ENCODE data around the gene PRRX2. TPM values are rescaled to one million over a fixed set of nuclear protein-coding genes. Genes with fewer than 3 reads are reported as not detected.

Gene PRRX2
- total RNA-seq, 4 donors from 2014 or later, result 2.9 to 10.6 (median 8.1) TPM

DNA sequence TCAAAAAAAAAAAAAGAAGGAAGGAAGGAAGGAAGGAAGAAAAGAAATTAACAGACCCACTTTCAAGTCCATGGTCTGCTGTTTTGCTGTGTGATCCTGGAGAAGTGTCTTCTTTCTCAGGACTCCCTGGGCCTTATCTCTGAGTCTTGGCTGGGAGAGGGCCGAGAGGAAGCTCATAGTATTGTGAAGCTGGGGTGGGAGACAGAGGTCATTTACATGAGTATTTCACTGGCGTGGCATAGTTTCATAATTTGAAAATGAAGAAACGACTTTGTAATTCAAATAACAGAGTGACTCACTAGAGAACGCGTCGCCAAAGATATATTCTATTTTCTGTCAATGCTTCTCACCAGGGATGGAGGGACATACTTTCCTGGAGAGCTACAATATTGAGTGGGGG lies 42.1 kb upstream of the PRRX2 start:
- Histone ChIP-seq H3K9me3 (no peaks in the 10 kb centered on the region), H3K4me1 (peaks cover 22 to 37% of the 10 kb centered on the region in 2 donors), H3K4me3 (replicated peaks in 1 of 3) (no peak overlapping the region), H3K27me3 (no peaks in the 10 kb centered on the region), H3K36me3 (no peaks in the 10 kb centered on the region), H3K27ac (no peak overlapping the region)
- no peak for DNase-seq
- TF ChIP-seq POLR2A (IDR thresholded peaks at IDR 0.05), result no peak
- TF ChIP-seq, protein P1, sequence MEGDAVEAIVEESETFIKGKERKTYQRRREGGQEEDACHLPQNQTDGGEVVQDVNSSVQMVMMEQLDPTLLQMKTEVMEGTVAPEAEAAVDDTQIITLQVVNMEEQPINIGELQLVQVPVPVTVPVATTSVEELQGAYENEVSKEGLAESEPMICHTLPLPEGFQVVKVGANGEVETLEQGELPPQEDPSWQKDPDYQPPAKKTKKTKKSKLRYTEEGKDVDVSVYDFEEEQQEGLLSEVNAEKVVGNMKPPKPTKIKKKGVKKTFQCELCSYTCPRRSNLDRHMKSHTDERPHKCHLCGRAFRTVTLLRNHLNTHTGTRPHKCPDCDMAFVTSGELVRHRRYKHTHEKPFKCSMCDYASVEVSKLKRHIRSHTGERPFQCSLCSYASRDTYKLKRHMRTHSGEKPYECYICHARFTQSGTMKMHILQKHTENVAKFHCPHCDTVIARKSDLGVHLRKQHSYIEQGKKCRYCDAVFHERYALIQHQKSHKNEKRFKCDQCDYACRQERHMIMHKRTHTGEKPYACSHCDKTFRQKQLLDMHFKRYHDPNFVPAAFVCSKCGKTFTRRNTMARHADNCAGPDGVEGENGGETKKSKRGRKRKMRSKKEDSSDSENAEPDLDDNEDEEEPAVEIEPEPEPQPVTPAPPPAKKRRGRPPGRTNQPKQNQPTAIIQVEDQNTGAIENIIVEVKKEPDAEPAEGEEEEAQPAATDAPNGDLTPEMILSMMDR (IDR thresholded peaks at IDR 0.05), result no peak
- 71 to 75% methylated on average over 6 of the region's 6 CpGs for WGBS, 2 donors
- intact Hi-C loops (cut with DNase I), result no loop called here

DNA sequence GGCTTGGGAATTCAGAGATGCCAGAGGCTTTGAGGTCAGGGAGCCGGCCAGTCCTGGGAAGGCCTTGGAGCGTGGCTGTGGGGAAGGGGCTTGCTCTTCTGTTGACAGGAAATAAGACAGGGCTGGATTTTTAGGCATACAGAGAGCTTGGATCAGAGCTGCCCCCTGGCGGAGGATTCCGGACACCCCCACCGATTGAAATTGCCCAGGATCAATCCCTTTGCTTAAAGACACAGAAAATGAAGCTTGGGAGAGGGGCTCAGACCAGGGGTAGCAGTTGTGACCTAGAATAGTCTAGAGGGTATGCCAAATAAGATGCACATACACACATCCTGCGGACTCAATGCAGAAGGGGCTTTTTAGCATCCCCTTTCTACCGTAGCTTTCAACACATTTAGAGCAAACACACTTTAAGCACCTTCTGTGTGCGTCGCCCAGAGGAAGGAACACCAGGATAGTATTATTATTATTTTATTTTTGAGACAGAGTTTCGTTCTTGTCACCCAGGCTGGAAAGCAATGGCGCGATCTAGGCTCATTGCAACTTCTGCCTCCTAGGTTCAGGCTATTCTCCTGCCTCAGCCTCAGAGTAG lies 41.2 kb upstream of the PRRX2 start:
- H3K4me3 ChIP-seq (replicated peaks in 1 of 3), result no peak overlapping the region
- DNase-seq, result peak; percentile 54 to 57
- WGBS, 2 donors, result 41 to 43% methylated on average over 12 of the region's 12 CpGs
- peaks cover 22 to 46% of the 10 kb centered on the region in 2 donors for H3K4me1 ChIP-seq
- TF ChIP-seq, protein P1 (IDR thresholded peaks at IDR 0.05), result peak; percentile 37 to 67 (median 52)
- no peak for TF ChIP-seq POLR2A (IDR thresholded peaks at IDR 0.05)
- H3K27me3 ChIP-seq, result no peaks in the 10 kb centered on the region
- intact Hi-C loops (cut with DNase I), result no loop called here
- H3K27ac ChIP-seq, result no peak overlapping the region
- H3K9me3 ChIP-seq, result no peaks in the 10 kb centered on the region
- no peaks in the 10 kb centered on the region for H3K36me3 ChIP-seq

DNA sequence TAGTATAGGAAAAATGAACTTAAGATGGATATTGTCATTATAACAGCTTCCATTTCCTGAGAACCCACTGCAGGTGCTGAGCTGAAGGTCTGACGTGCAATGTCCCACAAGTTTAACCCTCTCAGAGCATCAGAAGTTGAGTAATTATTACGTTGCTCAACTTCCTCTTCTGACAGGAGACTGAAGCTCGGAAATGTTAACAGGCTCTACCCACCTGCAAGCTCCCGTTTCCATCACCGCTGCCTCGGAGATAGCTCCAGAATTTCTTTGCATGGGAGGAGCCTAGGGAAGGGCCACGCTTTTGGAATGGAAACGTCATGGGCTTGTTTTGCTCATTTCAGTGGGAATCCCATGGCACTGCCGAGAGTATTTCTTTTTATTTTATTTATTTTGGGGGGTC lies 40.5 kb upstream of the PRRX2 start:
- H3K4me3 ChIP-seq (replicated peaks in 1 of 3), result no peak overlapping the region
- H3K27ac ChIP-seq, result no peak overlapping the region
- intact Hi-C loops (cut with DNase I), result no loop called here
- WGBS, 2 donors, result 46 to 53% methylated on average over 9 of the region's 9 CpGs
- no peak for DNase-seq
- peaks cover 22 to 41% of the 10 kb centered on the region in 2 donors for H3K4me1 ChIP-seq
- no peaks in the 10 kb centered on the region for H3K9me3 ChIP-seq
- H3K27me3 ChIP-seq, result no peaks in the 10 kb centered on the region
- no peak for TF ChIP-seq POLR2A (IDR thresholded peaks at IDR 0.05)
- TF ChIP-seq, protein P1 (IDR thresholded peaks at IDR 0.05), result no peak
- H3K36me3 ChIP-seq, result no peaks in the 10 kb centered on the region

DNA sequence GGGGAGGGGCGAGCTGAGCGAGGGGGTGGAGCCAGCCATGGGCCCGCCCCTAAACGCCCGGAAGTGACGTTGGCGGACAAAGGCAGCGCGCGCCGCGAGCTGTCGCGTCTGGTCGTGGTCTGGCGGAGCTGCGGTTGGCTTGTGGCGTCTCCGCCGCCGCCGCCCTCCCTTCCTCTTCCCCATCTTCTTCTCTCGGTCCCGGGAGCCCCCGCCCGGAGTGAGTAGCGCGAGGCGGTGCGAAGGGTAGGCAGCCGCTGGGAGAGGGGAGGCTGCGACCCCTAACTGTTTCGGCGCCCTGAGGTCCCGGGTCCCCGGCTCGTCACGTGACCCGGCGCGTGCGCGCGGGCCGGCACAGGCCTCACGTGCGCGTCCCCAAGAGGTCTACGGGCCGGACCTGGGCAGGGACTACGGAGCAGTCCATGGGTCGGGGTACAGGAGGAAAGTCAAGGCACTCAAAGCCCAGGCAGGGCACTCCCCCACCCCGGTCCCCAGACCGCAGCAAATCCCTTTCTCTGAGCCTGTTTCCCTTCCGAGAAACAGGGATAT lies 39.3 kb upstream of the PRRX2 start, which contains the start of gene NTMT1:
NTMT1 (plus strand) TSS at position 85 of the 546 bp plus-strand sequence. CDS start 6,541 bp downstream, outside the sequence.
- peak; percentile 82 for DNase-seq
- peak; percentile 59 to 95 for TF ChIP-seq POLR2A (IDR thresholded peaks at IDR 0.05)
- TF ChIP-seq, protein P1 (IDR thresholded peaks at IDR 0.05), result peak in 1 of 6 experiments; percentile 23
- whole genome bisulfite sequencing, 2 donors, result 0 to 1% methylated on average over 30 to 42 of the region's 55 CpGs
- intact Hi-C loops (cut with DNase I), result no loop called here
- H3K4me3 ChIP-seq (replicated peaks in 1 of 3), result peak within 1 kb of the TSS; percentile 28 to 72 (median 51)
- no peaks in the 10 kb centered on the region for H3K27me3 ChIP-seq
- no peaks in the 10 kb centered on the region for H3K9me3 ChIP-seq
- H3K27ac ChIP-seq, result peak within 1 kb of the TSS; percentile 48 to 90 (median 70)
- H3K4me1 ChIP-seq, result peaks cover 18 to 38% of the 10 kb centered on the region in 2 donors
- H3K36me3 ChIP-seq, result no peaks in the 10 kb centered on the region

DNA sequence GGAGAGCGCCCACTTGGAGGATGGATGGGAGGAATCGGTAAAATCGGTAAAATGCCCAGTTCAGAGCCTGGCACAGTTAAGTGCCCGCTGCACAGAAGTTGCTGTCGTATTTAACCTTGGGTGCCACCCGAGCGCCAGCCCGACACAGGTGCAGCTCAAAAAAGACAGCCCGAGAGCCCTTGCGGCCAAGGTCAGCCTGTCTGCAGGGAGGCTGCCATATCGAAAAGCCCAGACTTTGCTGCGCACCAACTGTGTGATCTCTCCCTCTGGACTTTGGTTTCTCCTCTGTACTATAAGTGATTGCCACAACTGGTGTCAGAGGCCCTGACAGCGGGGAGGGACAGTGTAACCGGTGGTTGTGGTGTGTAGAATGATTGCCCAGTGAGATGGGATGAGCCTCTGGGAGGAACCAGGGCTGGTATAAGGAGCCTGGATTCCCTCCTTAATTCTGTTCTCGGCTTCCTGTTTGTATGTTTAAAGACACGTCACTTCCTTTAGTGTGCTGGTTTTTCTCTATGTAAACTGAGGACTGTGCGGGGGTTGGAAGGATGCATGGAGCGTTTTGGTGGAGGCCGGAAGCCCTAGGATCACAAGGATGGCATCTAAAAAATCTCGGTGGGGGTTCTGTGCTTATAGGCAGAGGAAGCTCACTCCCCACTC lies 38.7 kb upstream of the PRRX2 start:
- Histone ChIP-seq H3K27me3 (no peaks in the 10 kb centered on the region), H3K27ac (peak overlapping the region; percentile 48 to 90 (median 70)), H3K4me1 (peaks cover 21 to 43% of the 10 kb centered on the region in 2 donors), H3K4me3 (replicated peaks in 1 of 3) (peak overlapping the region; percentile 28 to 72 (median 51)), H3K36me3 (no peaks in the 10 kb centered on the region), H3K9me3 (no peaks in the 10 kb centered on the region)
- TF ChIP-seq POLR2A (IDR thresholded peaks at IDR 0.05), result no peak
- peak in 1 of 2 donors; percentile 36 for DNase-seq
- WGBS, 2 donors, result 6 to 7% methylated on average over 19 to 20 of the region's 20 CpGs
- intact Hi-C loops (cut with DNase I), result no loop called here
